ENCODE results near the gene DIS3. TPM values are rescaled to one million over a fixed set of nuclear protein-coding genes. Genes with fewer than 3 reads are reported as not detected.

Gene DIS3
- total and polyA plus RNA-seq, 2 of the 4 experiments (the other 2 are of a cell fraction): 19.3 to 33.3 TPM

DNA sequence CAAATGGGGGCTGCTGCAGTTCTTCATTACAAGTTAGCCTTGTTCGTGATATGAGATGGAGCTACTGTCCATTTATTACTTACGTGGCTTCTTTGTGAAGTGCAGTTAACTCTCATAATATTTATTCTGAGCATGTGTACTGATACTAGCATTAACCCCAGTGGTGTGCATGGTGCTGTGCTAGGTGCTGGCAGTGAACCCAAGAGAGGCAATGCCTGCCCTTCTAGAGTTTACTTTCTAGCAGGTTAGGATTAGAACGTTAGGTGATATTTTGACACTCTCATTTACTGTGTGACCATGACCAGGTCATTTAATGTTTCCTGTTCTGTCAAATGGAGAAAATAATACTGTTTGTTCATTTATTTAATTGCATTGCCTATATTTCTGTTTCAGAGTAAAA, 17.1 kb upstream of the DIS3 start:
- WGBS, 2 experiments (ENCODE audit: extremely low coverage in 2 of 2, insufficient read length in 1 of 2): no CpG with 5 or more reads among the region's 3 CpGs
- no TSS peak for BruUV-seq (replicated peaks)
- TF ChIP-seq BHLHE40 (IDR thresholded peaks at IDR 0.05; ENCODE audit: low read depth, low read length): no peak
- TF ChIP-seq NFE2L2 (IDR thresholded peaks at IDR 0.05; ENCODE audit: low read depth, low read length): no peak
- TF ChIP-seq SMC3 (IDR thresholded peaks at IDR 0.05; ENCODE audit: low read depth, low read length): no peak

More for the DNA sequence above, 17.1 kb upstream of the DIS3 start:
- Histone ChIP-seq H3K14ac (replicated peaks; ENCODE audit: low read depth, low read length) (no peak overlapping the region), H3K4ac (ENCODE audit: low read depth, low read length) (no peak overlapping the region), H3K18ac (ENCODE audit: low read depth, low read length) (no peak overlapping the region), H3K4me1 (ENCODE audit: control insufficient read depth, insufficient read depth, low read length) (peaks cover 1% of the 10 kb centered on the region; the same call in 1 of the 2 replicates), H2BK15ac (ENCODE audit: low read depth, low read length) (no peak overlapping the region), H3K27ac (ENCODE audit: insufficient read depth, low read length) (no peak overlapping the region), H3K56ac (ENCODE audit: extremely low read depth, insufficient read depth, low read length) (no peak overlapping the region), H3K27me3 (ENCODE audit: control insufficient read depth, insufficient read depth, low read length) (no peaks in the 10 kb centered on the region), H4K91ac (ENCODE audit: insufficient read depth, low read depth, low read length) (no peak overlapping the region), H3K9ac (ENCODE audit: low read depth, low read length) (no peak overlapping the region), H2AK9ac (replicated peaks; ENCODE audit: low read depth, low read length, poor library complexity) (no peak overlapping the region), H3K9me3 (ENCODE audit: control insufficient read depth, insufficient read depth, low read length) (no peaks in the 10 kb centered on the region), H4K20me1 (ENCODE audit: insufficient read depth, low read length) (no peaks in the 10 kb centered on the region), H3K79me1 (ENCODE audit: low read depth in 1 of 2, low read length in 2 of 2) (peaks cover 0 to 15% of the 10 kb centered on the region in 2 experiments; a peak in 2 of 4 replicates), H3K4me2 (ENCODE audit: low read depth, low read length) (no peak overlapping the region), H3K36me3 (ENCODE audit: control insufficient read depth, insufficient read depth, low read length) (peaks cover 11% of the 10 kb centered on the region; the same call in 1 of the 2 replicates), H2BK120ac (ENCODE audit: low read depth, low read length) (no peak overlapping the region), H2AK5ac (ENCODE audit: low read depth, low read length) (no peak overlapping the region), H3K4me3 (ENCODE audit: insufficient read depth, low read depth, low read length) (no peak overlapping the region), H2AFZ (replicated peaks; ENCODE audit: low read length, poor library complexity) (no peak overlapping the region), H4K8ac (ENCODE audit: low read depth in 2 of 2, low read length in 2 of 2) (no peak overlapping the region), H4K5ac (ENCODE audit: low read depth, low read length) (no peak overlapping the region), H2BK20ac (ENCODE audit: low read depth, low read length) (no peak overlapping the region), H2BK5ac (ENCODE audit: low read depth, low read length, poor library complexity, severe bottlenecking) (no peak overlapping the region), H3K9me1 (ENCODE audit: insufficient read depth, low read length) (no peaks in the 10 kb centered on the region; the same call in 1 of the 2 replicates), H3K23ac (ENCODE audit: low read depth, low read length) (no peak overlapping the region)
- no peak for DNase-seq
- ATAC-seq (ENCODE audit: low read depth): no peak
- POLR2A ChIA-PET (ENCODE audit: unreplicated experiment): no interaction called here
- in situ Hi-C loops (cut with MboI; ENCODE audit: low sequenced_read_pairs): no loop called here
- CTCF ChIA-PET: no interaction called here
- intact Hi-C loops (cut with micrococcal nuclease): no loop called here
- dilution Hi-C loops (cut with HindIII; ENCODE audit: low sequenced_read_pairs, unreplicated experiment): no loop called here
